Natural killer cell (primary cell): Measurements from ENCODE around the gene MSANTD4. TPM values are rescaled to one million over a fixed set of nuclear protein-coding genes. Genes with fewer than 3 reads are reported as not detected.
A peak's percentile ranks its signal among the peaks of the same experiment; 100 is the strongest.

Experiments used
- ATAC-seq, 3 donors: fragments of 150-1000 bp in 2 of 3; fragments of 200-7000 bp in 1 of 3; cut with Tn5 transposase; 1 replicate in 1 of 3; 2 replicates in 2 of 3; pipeline ENCODE4 v1.10.0; 2021; ENCODE audit warnings: mild to moderate bottlenecking in 2 of 3, moderate library complexity in 2 of 3
- DNase-seq, 2 donors: peaks; one replicate each; pipeline versions ENCODE4 v3.0.0 to v3.0.0-alpha.2; 2013 to 2021; ENCODE audit warnings: mixed read lengths in 1 of 2
- H3K27ac ChIP-seq: one replicate; pipeline ENCODE4 v1.5.1; 2013; ENCODE audit warnings: mild to moderate bottlenecking, low read length
- H3K27me3 ChIP-seq: one replicate; pipeline ENCODE4 v1.6.1; 2013; ENCODE audit warnings: low read length; ENCODE audit not compliant: control insufficient read depth, insufficient read depth
- H3K36me3 ChIP-seq: one replicate; pipeline ENCODE4 v1.6.1; 2013; ENCODE audit warnings: low read length; ENCODE audit not compliant: control insufficient read depth, insufficient read depth
- H3K4me1 ChIP-seq: one replicate; pipeline ENCODE4 v1.6.1; 2013; ENCODE audit warnings: low read length; ENCODE audit not compliant: control insufficient read depth, insufficient read depth
- H3K4me3 ChIP-seq: one replicate; pipeline ENCODE4 v1.5.1; 2013; ENCODE audit warnings: low read length
- H3K9me3 ChIP-seq: one replicate; pipeline ENCODE4 v1.6.1; 2013; ENCODE audit warnings: low read length; ENCODE audit not compliant: control insufficient read depth, insufficient read depth
- H3K27ac Mint-ChIP-seq, 2 donors: one replicate each; pipeline ENCODE4 v1.8.0; 2022; ENCODE audit warnings: mild to moderate bottlenecking in 2 of 2, mixed read lengths in 2 of 2, moderate library complexity in 1 of 2
- H3K27me3 Mint-ChIP-seq, 2 donors: one replicate each; pipeline ENCODE4 v1.8.0; 2022; ENCODE audit warnings: low read depth in 2 of 2, mixed read lengths in 2 of 2
- H3K36me3 Mint-ChIP-seq: one replicate; pipeline ENCODE4 v1.8.0; 2022; ENCODE audit warnings: mixed read lengths
- H3K4me1 Mint-ChIP-seq, 2 donors: one replicate each; pipeline ENCODE4 v1.8.0; 2022; ENCODE audit warnings: mixed read lengths in 2 of 2
- H3K4me3 Mint-ChIP-seq: one replicate; pipeline ENCODE4 v1.8.0; 2022; ENCODE audit warnings: mild to moderate bottlenecking, moderate library complexity, mixed read lengths
- H3K9me3 Mint-ChIP-seq, 2 donors: one replicate each; pipeline ENCODE4 v1.8.0; 2022; ENCODE audit warnings: mixed read lengths in 2 of 2
- WGBS: methylation state at CpG from one replicate; pipeline ENCODE4 v1.1.7; 2013; ENCODE audit warnings: missing lambda C conversion rate; ENCODE audit not compliant: insufficient coverage; 5-methylcytosine and 5-hydroxymethylcytosine counted together
- intact Hi-C: fragments of 100-400 bp; cut with micrococcal nuclease; formaldehyde crosslinking; loops from one replicate; pipeline ENCODE4 v1.14.2; 2022
- total RNA-seq, 4 donors: library from RNA; stranded (reverse); fragments of 120-200 nt in 1 of 4; gene quantifications; one replicate each; pipeline versions ENCODE4 v1.2.3 to v1.2.4, GENCODE V29; 2013 to 2022
- TF ChIP-seq, protein P1 (sequence below): fragments of 200-600 bp; IDR thresholded peaks from one replicate; pipeline ENCODE4 v1.8.0; 2022; ENCODE audit warnings: antibody characterized with exemption

MSANTD4 gene
- 1 to 10 TPM; 5.1 to 8.7 (median 7.2) TPM for total RNA-seq
- 24.0 TPM for total RNA-seq (2013)

DNA sequence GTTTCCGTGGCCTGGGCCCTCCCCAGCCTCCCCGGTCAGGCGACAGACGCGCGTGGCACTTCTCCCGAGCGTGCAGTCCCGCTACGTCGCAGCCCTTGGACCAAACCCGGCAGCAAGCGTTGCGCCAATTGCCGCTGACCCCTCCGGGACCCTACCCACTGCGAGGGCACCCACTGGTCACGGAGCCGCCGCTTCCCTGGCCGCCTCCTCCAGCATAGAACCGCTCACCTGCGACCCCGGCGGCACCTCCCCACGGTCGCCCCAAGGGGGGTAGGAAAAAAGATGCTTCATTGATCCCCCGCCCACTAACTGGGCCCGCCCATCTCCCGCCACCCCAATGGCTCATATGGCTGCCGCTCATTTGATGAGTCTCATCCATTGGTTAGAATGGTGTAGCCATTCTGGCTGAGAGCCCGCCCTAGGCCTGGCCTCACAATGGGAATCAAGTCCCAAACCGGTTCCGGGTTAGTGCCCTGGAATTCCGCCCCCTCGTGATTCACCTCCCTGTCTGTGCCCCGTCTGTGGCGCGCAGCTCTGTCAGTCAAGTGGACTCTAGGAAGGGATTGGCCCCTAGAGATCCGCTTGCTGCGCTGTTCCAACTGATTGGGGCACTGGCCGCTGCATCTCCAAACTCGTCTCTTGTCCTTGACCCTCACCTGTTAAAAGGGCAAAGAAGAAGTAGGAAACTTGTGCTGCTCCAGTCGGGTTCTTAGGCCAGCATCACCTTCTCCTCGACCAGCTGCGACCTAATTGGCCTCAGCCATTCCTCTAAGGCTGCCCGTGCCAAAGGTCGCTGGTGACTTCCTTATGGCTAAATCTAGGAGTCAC lies at the start of gene MSANTD4:
MSANTD4 (minus strand) TSS at position 274 of the 828 bp plus-strand sequence. CDS start 11,323 bp downstream, outside the sequence.
- Histone ChIP-seq H3K9me3 (no peaks in the 10 kb centered on the region), H3K4me1 (peaks cover 7% of the 10 kb centered on the region), H3K36me3 (no peaks in the 10 kb centered on the region), H3K27ac (peak within 1 kb of the TSS; percentile 73), H3K27me3 (no peaks in the 10 kb centered on the region), H3K4me3 (peak within 1 kb of the TSS; percentile 95)
- H3K27ac Mint-ChIP-seq, result peak within 1 kb of the TSS; percentile 89 to 99
- H3K4me1 Mint-ChIP-seq, result peaks cover 44 to 50% of the 10 kb centered on the region in 2 donors
- H3K27me3 Mint-ChIP-seq, result peaks cover 16 to 22% of the 10 kb centered on the region in 2 donors
- no peaks in the 10 kb centered on the region for H3K36me3 Mint-ChIP-seq
- ATAC-seq (peak; percentile 94 to 99 (median 95)), DNase-seq (peak; percentile 96 to 98)
- TF ChIP-seq, protein P1, sequence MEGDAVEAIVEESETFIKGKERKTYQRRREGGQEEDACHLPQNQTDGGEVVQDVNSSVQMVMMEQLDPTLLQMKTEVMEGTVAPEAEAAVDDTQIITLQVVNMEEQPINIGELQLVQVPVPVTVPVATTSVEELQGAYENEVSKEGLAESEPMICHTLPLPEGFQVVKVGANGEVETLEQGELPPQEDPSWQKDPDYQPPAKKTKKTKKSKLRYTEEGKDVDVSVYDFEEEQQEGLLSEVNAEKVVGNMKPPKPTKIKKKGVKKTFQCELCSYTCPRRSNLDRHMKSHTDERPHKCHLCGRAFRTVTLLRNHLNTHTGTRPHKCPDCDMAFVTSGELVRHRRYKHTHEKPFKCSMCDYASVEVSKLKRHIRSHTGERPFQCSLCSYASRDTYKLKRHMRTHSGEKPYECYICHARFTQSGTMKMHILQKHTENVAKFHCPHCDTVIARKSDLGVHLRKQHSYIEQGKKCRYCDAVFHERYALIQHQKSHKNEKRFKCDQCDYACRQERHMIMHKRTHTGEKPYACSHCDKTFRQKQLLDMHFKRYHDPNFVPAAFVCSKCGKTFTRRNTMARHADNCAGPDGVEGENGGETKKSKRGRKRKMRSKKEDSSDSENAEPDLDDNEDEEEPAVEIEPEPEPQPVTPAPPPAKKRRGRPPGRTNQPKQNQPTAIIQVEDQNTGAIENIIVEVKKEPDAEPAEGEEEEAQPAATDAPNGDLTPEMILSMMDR, result no peak
- WGBS, result under 1% methylated on average over 46 of the region's 48 CpGs
- H3K4me3 Mint-ChIP-seq, result peak within 1 kb of the TSS; percentile 97
- intact Hi-C loops, result loop anchor here (1.0 to 5.0 kb wide), 2 partner anchors 54 to 1315 kb away; no protein-coding TSS in a partner anchor
- peaks cover 0 to 2% of the 10 kb centered on the region in 2 donors for H3K9me3 Mint-ChIP-seq

DNA sequence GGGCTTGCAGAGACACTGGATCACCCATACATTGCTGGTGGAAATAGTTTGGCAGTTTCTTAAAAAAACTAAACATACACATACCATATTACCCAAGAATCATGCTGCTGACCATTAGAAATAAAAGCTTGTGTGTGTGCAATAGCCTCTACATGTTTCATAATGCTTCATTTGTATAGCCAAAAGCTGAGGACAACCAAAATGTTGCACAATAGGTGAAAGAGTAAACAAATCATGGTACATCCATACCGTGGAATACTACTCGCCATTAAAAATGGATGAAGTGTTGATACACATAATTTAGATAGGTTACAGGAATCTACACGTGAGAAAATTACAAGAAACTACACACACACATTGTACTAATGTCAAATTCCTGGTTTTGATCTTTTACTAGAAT lies 48.6 kb upstream of the MSANTD4 start:
- ATAC-seq (no peak), DNase-seq (no peak)
- Histone ChIP-seq H3K27ac (no peak overlapping the region), H3K9me3 (no peaks in the 10 kb centered on the region), H3K27me3 (no peaks in the 10 kb centered on the region), H3K4me3 (no peak overlapping the region), H3K36me3 (no peaks in the 10 kb centered on the region), H3K4me1 (no peaks in the 10 kb centered on the region)
- Mint-ChIP-seq H3K36me3 (no peaks in the 10 kb centered on the region), H3K4me3 (no peak overlapping the region), H3K4me1 (peaks cover 11% of the 10 kb centered on the region in 2 donors), H3K9me3 (no peaks in the 10 kb centered on the region), H3K27me3 (no peaks in the 10 kb centered on the region), H3K27ac (no peak overlapping the region)
- intact Hi-C loops, result no loop called here
- no CpG with 5 or more reads among the region's 3 CpGs for WGBS
- TF ChIP-seq, protein P1, result no peak

DNA sequence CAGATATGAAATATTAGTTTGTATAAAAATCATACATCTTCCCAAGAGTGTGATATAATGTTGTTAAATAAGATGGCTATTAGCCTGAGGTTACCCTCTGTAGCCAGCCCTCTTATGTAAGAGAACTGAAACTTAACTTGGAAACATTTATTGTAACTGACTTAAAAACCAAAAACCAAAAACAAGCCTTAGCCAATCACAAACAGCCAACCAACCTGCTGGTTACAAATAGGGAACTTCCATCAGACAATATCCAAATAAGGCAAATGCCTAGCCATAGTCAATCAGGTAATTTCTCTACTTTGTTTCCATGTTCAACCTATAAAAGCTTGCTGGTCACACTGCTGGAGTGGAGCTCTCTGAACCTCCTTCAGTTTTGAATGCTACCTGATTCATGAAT lies 41.0 kb upstream of the MSANTD4 start:
- Mint-ChIP-seq H3K4me3 (no peak overlapping the region), H3K9me3 (no peaks in the 10 kb centered on the region), H3K27ac (no peak overlapping the region), H3K4me1 (peaks cover 19 to 20% of the 10 kb centered on the region in 2 donors), H3K27me3 (no peaks in the 10 kb centered on the region), H3K36me3 (no peaks in the 10 kb centered on the region)
- TF ChIP-seq, protein P1, result no peak
- intact Hi-C loops, result no loop called here
- ATAC-seq (no peak), DNase-seq (no peak)
- H3K4me1 ChIP-seq, result peaks cover 3% of the 10 kb centered on the region
- H3K36me3 ChIP-seq, result peaks cover 2% of the 10 kb centered on the region
- H3K4me3 ChIP-seq, result no peak overlapping the region
- H3K27ac ChIP-seq, result no peak overlapping the region
- H3K27me3 ChIP-seq, result no peaks in the 10 kb centered on the region
- H3K9me3 ChIP-seq, result no peaks in the 10 kb centered on the region
